Measurements from ENCODE around the gene BAIAP2L2. TPM values are rescaled to one million over a fixed set of nuclear protein-coding genes. Genes with fewer than 3 reads are reported as not detected.
A peak's percentile ranks its signal among the peaks of the same experiment; 100 is the strongest.

BAIAP2L2 gene
- total RNA-seq, 4 donors from 2014 or later: 0.50 to 1.7 (median 1.1) TPM

GRCh38 chr22:38067028-38067415 lies 43.5 kb downstream of the BAIAP2L2 start:
- H3K27ac ChIP-seq: no peak overlapping the region
- DNase-seq: no peak
- H3K36me3 ChIP-seq: peaks cover 54 to 56% of the 10 kb centered on the region in 2 donors
- H3K4me3 ChIP-seq (replicated peaks in 1 of 3): no peak overlapping the region
- no peaks in the 10 kb centered on the region for H3K4me1 ChIP-seq
- 78 to 88% methylated on average over 8 of the region's 8 CpGs for WGBS, 2 donors
- no peaks in the 10 kb centered on the region for H3K9me3 ChIP-seq
- intact Hi-C loops (cut with DNase I): no loop called here
- TF ChIP-seq, protein P1, sequence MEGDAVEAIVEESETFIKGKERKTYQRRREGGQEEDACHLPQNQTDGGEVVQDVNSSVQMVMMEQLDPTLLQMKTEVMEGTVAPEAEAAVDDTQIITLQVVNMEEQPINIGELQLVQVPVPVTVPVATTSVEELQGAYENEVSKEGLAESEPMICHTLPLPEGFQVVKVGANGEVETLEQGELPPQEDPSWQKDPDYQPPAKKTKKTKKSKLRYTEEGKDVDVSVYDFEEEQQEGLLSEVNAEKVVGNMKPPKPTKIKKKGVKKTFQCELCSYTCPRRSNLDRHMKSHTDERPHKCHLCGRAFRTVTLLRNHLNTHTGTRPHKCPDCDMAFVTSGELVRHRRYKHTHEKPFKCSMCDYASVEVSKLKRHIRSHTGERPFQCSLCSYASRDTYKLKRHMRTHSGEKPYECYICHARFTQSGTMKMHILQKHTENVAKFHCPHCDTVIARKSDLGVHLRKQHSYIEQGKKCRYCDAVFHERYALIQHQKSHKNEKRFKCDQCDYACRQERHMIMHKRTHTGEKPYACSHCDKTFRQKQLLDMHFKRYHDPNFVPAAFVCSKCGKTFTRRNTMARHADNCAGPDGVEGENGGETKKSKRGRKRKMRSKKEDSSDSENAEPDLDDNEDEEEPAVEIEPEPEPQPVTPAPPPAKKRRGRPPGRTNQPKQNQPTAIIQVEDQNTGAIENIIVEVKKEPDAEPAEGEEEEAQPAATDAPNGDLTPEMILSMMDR (IDR thresholded peaks at IDR 0.05): no peak
- no peak for TF ChIP-seq POLR2A (IDR thresholded peaks at IDR 0.05)
- no peaks in the 10 kb centered on the region for H3K27me3 ChIP-seq

GRCh38 chr22:38066381-38067027 lies 44.0 kb downstream of the BAIAP2L2 start:
- H3K9me3 ChIP-seq: no peaks in the 10 kb centered on the region
- WGBS, 2 donors: 84% methylated on average over 13 of the region's 13 CpGs
- peaks cover 49 to 51% of the 10 kb centered on the region in 2 donors for H3K36me3 ChIP-seq
- DNase-seq: no peak
- no peaks in the 10 kb centered on the region for H3K27me3 ChIP-seq
- intact Hi-C loops (cut with DNase I): no loop called here
- no peak overlapping the region for H3K27ac ChIP-seq
- no peaks in the 10 kb centered on the region for H3K4me1 ChIP-seq
- no peak overlapping the region for H3K4me3 ChIP-seq (replicated peaks in 1 of 3)
- no peak for TF ChIP-seq POLR2A (IDR thresholded peaks at IDR 0.05)
- TF ChIP-seq, protein P1 (IDR thresholded peaks at IDR 0.05): no peak

DNA sequence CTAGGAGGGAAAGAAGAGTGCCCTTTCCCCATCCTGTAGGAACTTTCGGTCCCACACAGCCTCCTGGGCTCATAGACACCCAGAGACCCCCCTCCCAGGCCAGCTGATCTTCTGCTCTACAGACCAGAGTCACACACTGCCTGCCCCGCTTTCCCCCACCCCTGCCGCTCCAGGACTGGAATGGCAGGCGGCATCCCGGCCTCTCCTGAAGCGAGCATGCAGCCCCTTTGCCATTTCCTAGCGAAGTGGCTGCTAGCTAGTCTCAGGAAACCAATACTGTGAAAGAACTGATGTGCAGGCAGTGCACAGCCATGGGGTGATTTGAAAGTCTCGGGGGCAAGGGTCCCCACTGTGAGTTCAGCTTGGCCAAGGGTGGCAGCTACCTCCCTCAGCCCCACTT lies 44.9 kb downstream of the BAIAP2L2 start:
- Histone ChIP-seq H3K27me3 (no peaks in the 10 kb centered on the region), H3K27ac (no peak overlapping the region), H3K36me3 (peaks cover 46 to 48% of the 10 kb centered on the region in 2 donors), H3K4me1 (no peaks in the 10 kb centered on the region), H3K9me3 (no peaks in the 10 kb centered on the region), H3K4me3 (replicated peaks in 1 of 3) (no peak overlapping the region)
- no peak for DNase-seq
- 96% methylated on average over 7 to 8 of the region's 8 CpGs for WGBS, 2 donors
- TF ChIP-seq, protein P1 (IDR thresholded peaks at IDR 0.05): no peak
- no peak for TF ChIP-seq POLR2A (IDR thresholded peaks at IDR 0.05)
- intact Hi-C loops (cut with DNase I): no loop called here

DNA sequence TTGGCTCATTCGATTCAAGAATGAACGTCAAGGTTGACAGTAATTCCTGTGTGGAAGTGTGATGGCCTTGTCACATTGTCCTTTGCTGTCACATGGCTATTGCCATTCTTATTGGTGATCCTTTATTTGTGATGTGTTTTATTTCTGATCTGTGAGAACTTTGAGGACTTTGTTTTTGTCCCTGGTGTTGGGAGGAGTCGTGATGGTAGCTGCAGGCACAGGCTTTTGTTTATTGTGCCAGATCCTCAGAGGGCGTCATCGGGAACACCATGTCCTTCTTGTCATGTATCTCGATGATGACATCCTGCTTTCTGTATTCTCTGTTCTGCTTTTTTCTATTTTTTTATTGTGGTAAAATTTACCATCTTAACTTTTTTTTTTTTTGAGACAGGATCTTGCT lies 47.7 kb downstream of the BAIAP2L2 start:
- peaks cover 23 to 30% of the 10 kb centered on the region in 2 donors for H3K36me3 ChIP-seq
- 77 to 83% methylated on average over 6 of the region's 6 CpGs for whole genome bisulfite sequencing, 2 donors
- TF ChIP-seq POLR2A (IDR thresholded peaks at IDR 0.05): no peak
- TF ChIP-seq, protein P1 (IDR thresholded peaks at IDR 0.05): no peak
- H3K4me3 ChIP-seq (replicated peaks in 1 of 3): no peak overlapping the region
- intact Hi-C loops (cut with DNase I): no loop called here
- H3K9me3 ChIP-seq: no peaks in the 10 kb centered on the region
- H3K27me3 ChIP-seq: no peaks in the 10 kb centered on the region
- H3K27ac ChIP-seq: peak overlapping the region in 1 of 3 donors; percentile 34
- DNase-seq: peak in 1 of 2 donors; percentile 17
- H3K4me1 ChIP-seq: peaks cover 4% of the 10 kb centered on the region in 2 donors
